ENCODE measurements around the gene BSND. TPM values are rescaled to one million over a fixed set of nuclear protein-coding genes. Genes with fewer than 3 reads are reported as not detected.

The BSND gene
- total RNA-seq, 4 donors from 2014 or later, result not detected

GRCh38 chr1:54967372-54967771 lies 31.4 kb upstream of the BSND start:
- ATAC-seq (ENCODE audit: low FRiP score) (no peak), DNase-seq (ENCODE audit: low spot score) (no peak)
- TF ChIP-seq, protein P1, sequence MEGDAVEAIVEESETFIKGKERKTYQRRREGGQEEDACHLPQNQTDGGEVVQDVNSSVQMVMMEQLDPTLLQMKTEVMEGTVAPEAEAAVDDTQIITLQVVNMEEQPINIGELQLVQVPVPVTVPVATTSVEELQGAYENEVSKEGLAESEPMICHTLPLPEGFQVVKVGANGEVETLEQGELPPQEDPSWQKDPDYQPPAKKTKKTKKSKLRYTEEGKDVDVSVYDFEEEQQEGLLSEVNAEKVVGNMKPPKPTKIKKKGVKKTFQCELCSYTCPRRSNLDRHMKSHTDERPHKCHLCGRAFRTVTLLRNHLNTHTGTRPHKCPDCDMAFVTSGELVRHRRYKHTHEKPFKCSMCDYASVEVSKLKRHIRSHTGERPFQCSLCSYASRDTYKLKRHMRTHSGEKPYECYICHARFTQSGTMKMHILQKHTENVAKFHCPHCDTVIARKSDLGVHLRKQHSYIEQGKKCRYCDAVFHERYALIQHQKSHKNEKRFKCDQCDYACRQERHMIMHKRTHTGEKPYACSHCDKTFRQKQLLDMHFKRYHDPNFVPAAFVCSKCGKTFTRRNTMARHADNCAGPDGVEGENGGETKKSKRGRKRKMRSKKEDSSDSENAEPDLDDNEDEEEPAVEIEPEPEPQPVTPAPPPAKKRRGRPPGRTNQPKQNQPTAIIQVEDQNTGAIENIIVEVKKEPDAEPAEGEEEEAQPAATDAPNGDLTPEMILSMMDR (IDR thresholded peaks at IDR 0.05), result no peak

GRCh38 chr1:54968551-54968950 lies 30.2 kb upstream of the BSND start:
- TF ChIP-seq, protein P1 (IDR thresholded peaks at IDR 0.05), result no peak
- DNase-seq (ENCODE audit: low spot score) (no peak), ATAC-seq (ENCODE audit: low FRiP score) (no peak)

- DNase-seq (ENCODE audit: low spot score) (no peak), ATAC-seq (ENCODE audit: low FRiP score) (no peak)
- TF ChIP-seq, protein P1 (IDR thresholded peaks at IDR 0.05), result no peak
These were observed 28.9 kb upstream of the BSND start for GRCh38 chr1:54969879-54970278.

GRCh38 chr1:54970901-54971300 lies 27.8 kb upstream of the BSND start:
- TF ChIP-seq, protein P1 (IDR thresholded peaks at IDR 0.05), result no peak
- no peak for DNase-seq (ENCODE audit: low spot score)
- ATAC-seq (ENCODE audit: low FRiP score), result no peak

GRCh38 chr1:54971317-54971791 lies 27.4 kb upstream of the BSND start:
- DNase-seq (ENCODE audit: low spot score) (no peak), ATAC-seq (ENCODE audit: low FRiP score) (no peak)
- TF ChIP-seq, protein P1 (IDR thresholded peaks at IDR 0.05), result no peak

DNA sequence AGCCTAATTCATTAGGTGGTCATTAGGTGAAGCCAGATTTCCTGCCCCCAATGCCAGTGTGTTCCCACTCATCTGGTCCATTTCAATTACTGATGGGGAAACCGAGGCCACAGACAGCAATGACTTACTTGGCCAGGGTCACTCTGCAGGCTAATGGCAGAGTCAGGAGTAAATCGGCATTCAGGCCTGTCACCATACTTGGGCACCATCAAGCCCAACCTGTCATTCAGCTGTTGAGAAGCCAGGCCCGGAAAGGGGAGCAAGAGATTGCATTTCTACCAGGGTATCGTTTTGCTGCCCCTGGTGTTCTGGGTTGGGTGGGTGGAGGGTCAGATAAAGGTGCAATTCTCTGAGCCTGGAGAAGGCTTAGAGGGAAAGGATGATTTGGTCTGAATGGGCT lies 26.3 kb upstream of the BSND start:
- DNase-seq (ENCODE audit: low spot score) (no peak), ATAC-seq (ENCODE audit: low FRiP score) (no peak)
- TF ChIP-seq, protein P1 (IDR thresholded peaks at IDR 0.05), result no peak

GRCh38 chr1:54973205-54973921 lies 25.4 kb upstream of the BSND start:
- ATAC-seq (ENCODE audit: low FRiP score), result no peak
- TF ChIP-seq, protein P1 (IDR thresholded peaks at IDR 0.05), result no peak
- DNase-seq (ENCODE audit: low spot score), result no peak
